ENCODE measurements around the gene ST8SIA4.
"Not testable (repeated sequence)": the region's sequence is repeated elsewhere in the genome, so short reads cannot be mapped to it uniquely, and the experiment has no call there.

Gene ST8SIA4

DNA sequence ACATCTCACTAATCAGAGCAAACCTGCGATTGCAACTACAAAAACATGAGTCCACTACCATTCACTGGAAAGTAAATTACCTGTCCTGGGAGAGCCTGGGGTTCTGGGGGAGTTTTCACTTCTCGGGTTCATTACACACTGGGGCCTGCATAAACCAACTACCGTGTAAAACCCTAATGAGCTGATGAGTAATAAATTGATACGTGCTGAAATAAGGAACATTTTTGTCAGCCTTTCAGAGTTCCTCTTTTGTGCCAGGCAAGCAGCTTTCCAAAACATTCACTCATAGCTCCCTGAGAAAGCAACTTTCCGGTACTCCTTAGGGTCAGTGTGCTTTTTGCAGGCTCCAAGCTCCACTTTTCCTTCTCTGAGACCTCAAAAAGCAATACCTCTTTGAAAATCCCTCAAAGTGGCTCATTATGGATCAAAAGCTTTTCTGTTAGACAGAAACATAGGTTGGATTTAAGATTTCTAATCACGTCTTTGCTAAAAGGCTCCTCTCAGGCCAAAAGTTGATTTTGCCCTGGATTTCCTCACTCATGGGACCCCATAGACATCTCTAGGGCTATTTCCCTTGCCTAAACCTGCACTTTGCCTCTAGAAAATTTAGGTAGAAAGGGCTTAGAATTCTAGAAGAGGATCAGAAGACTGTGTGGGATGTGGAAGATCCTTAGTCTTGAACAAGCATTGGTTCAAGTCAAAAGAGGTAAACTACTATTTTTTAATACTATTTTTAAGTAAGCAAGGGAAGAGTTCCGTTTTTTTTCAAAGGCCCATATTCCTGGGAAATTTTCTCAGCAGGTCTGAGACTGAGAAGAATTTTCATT is 74.8 kb downstream of the ST8SIA4 start:
- DNase-seq (ENCODE audit: low spot score), result peak; percentile 17

DNA sequence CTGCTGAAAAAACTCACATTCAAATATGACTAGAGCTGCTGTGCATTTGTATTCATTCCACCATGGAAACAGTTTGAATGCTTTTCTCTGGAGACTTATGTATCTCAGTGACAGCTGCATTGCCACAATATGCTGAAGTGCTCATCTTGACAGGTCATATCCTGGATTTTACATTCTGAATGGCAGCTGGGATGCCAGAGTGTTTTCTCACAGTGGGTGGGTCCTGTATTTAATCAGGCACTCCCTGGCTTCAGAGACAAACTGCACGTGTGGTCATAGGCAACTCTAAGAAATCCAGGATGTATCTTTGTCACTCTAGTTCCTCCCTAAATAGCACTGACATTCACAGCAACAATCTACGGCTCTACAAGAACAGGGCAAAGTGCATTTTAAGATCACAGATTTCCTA is 75.6 kb downstream of the ST8SIA4 start:
- no peak for DNase-seq (ENCODE audit: low spot score)

DNA sequence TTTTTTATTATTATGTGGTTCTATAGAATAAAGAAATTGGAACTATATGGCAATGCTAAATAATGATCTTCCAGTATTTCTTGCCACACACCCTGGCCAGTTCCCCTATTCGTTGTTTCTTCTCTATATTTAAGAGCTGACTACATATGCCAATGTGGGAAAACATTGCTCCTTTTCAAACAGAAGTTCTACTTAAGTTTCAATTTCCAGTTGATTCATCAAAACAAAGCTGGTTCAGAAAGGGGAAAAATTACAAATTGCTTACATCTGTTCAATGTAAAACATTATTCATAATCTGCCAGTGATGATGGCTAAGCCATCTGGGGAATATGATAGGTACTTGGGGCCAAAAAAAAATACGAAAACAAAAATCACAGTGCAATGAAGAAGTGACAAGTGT is 76.9 kb downstream of the ST8SIA4 start:
- DNase-seq (ENCODE audit: low spot score), result no peak

DNA sequence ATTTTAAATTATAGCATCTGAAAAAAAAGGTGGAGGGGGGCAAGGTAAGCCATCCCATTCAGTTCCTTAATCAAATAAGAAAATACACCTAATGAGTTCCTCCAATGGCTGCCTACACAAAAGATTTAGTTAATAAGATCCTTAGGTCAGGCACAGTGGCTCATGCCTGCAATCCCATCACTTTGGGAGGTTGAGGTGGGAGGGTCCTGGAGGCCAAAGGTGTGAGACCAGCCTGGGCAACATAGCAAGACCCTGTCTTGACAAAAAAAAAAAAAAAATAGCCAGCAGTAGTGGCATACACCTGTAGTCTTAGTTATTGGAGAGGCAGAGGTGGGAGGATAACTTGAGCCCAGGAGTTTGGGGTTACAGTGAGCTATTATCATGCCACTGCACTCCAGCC is 78.4 kb downstream of the ST8SIA4 start:
- no peak for DNase-seq (ENCODE audit: low spot score)

DNA sequence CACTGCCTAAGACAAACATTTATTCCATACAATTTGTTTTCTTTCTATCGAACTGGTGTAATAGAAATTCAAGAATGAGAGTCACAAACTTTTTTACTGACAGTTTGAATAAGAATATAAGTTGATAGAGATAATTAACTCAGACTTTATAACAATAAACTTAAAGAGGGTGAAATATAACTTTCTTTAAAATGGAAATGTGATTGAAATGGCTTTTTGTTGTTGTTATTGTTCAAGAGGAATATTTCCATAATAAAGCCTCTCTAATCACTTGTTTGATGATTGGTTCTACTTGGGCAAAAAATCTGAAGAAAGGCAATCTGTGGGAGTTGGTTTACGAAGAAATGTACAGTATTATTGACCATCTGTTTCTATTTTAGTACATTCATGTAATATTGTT is 79.3 kb downstream of the ST8SIA4 start:
- no peak for DNase-seq (ENCODE audit: low spot score)

DNA sequence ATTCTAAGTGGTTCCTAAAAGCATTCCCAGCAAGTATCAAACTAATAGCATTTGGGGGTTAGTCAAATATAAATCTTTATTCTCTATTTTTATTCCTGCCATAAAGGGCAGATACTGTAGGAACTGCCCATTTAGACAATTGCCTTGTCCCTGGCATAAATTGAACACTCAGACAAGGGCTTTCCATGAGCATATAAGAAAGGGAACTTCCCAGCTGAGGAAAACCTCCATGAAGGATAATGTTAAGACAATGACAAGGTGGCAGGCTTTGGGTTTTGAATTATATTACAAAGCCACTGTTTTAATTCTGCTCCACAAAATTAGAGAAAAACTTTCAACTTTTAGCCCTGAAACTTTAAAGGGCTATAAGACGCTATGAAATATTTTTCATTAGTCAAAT is 81.3 kb downstream of the ST8SIA4 start:
- DNase-seq (ENCODE audit: low spot score), result no peak

DNA sequence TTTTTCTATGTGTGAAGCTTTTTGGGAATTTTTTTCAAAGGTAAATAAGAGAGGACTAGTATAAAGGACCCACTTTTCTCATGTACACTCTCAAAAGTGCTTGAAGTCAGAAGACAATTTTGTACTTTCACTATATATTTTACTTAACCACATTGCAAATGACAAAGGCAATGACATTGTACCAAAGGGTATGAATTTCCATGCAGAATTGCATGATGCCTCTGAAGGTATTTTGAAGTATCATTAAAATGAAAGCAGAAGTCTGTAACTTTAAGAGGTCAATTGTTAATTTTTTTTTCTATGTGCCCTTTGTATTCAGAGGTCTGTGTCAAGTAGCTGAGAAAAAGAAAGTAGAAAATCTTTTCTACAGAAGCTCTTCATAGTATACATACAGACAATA is 84.7 kb downstream of the ST8SIA4 start:
- no peak for DNase-seq (ENCODE audit: low spot score)

DNA sequence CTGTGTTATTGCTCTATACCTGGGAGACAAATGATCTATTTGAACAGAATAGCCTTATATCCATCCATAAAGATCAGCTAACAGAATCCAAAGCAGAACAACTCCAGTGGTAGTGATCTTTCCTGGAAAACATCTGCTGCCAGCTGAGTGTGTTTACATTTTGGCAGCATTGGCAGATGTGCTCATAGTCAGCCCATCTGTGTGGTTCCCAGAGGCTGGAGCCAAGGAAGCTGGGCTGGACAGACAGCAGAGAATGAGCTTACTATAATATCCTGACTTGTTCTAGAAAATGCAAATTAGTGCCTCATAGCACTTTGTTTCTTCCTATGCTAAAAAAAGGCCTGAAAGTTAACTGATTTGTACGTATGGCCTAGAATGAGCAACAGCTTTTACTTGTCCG is 99.7 kb downstream of the ST8SIA4 start:
- DNase-seq (ENCODE audit: low spot score), result peak; percentile 51

DNA sequence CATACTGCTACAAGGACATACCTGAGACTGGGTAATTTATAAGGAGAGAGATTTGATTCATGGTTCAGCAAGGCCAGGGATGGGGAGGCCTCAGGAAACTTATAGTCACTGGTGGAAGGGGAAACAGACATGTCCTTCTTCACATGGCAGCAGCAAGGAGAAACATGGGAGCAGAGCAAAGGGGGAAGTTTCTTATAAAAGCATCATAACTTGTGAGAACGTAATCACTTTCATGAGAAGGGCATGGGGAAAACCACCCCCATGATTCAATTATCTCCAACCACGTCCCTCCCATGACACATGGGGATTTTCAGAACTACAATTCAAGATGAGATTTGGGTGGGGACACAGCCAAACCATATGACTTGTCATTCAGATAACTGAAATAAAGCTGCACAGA is 100.9 kb downstream of the ST8SIA4 start:
- no peak for DNase-seq (ENCODE audit: low spot score)

DNA sequence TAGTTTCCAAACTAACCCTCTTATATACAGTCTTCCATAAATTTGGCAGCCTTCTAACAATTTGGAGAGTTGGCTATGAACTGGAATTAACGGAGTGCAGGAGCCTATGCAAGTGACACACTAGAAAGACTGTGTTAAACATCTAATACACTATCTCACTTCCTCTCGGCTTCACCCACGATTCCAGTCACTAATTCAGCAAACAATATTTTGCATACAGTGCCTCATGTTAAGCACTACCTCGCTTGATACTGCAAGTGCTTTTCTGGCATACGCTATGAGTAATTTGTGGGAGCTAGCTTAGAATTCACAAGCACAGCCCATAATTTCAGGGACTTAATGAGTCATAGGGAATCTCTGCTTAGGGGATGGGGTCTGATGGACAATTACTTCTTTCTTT is 102.5 kb downstream of the ST8SIA4 start:
- no peak for DNase-seq (ENCODE audit: low spot score)

DNA sequence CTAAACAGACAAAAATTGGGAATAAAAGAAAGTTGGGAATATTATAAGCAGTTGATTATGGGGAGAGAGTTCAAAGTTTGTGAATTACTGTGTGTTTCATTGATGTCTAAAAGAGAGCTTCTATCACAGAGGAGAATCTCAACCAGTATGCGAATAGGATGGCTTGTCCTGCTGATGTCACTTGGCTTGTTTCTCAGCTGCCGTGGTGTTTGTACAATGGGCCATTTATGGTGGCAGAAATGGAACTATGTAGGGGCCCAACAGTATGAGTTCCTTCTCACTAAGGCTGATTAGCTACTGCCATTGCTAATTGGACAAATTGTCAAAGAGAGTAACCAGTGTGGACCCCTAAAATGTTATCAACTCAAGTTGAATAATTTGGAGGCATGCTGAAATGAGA is 103.9 kb downstream of the ST8SIA4 start:
- peak; percentile 74 for DNase-seq (ENCODE audit: low spot score)

DNA sequence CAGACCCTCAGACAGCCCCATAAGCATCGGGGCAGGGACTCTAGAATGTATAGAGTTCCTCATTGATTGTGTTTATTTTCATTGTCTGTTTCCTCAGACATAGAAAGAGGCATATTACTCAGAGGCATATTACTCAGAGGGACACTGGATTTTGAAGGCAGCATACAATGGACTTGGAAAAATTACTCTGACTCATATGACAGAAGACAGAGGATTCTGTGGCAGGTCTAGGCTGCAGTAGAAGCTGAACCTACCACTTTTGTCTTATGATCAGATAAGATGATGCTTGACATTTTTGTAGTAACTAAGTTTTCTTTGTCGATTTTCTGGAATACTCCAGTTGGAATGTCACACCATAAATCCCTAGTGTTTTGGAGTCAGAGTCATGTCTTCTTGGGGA is 105.2 kb downstream of the ST8SIA4 start:
- DNase-seq (ENCODE audit: low spot score), result no peak

DNA sequence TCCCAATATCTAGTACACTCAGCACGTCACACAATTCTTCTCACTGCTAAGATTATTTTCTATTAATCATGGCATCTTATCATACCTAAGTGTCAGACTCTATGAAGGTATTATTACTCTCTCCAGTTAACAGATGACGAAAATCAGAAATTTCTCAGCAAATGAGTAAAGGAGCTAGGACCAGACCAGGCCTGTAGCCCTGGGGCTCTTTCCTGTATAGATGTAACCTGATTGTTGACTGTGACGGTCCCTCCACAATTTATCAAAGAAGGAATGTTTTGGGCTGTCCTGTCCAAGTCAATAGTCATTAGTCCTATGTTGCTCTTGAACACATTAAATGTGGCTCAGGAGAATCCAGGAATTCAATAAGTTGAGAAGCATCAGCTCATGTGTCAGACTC is 106.2 kb downstream of the ST8SIA4 start:
- no peak for DNase-seq (ENCODE audit: low spot score)

DNA sequence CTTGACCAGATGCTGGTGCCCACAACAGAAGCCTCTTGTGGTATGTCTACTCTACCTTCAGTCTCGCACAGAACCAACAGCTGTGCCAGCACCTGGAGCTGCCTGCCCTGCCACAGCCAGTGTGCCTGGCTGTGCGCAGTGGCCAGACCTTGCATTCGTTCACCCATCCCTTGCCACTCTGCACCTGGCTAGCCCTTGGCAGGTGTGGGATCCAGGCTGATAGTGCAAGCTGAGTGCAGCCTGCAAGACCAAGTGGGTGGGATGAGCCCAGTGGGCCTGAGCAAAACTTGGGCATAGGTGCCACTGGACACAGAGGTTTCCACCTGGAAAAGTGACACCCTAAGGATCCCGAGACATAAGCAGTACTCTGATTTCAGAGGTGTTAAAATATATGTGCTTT is 108.2 kb downstream of the ST8SIA4 start:
- no peak for DNase-seq (ENCODE audit: low spot score)

DNA sequence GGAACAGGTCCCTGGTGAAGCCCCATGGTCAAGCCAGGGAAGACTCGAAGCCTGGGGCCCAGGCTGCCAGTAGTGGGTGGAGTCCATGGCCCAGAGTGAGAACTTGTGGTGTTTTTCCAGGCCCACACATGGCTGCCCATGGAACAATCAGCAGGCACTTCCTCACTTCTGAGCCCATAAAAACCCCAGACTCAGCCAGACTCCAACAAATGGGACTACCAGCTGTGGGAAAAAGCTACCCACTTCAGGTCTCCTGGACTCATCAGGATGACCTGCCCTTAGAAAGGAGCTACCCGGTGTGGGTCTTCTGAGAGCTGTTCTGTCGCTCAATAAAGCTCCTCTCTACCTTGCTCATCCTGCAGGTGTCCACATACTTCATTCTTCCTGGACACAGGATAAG is 108.9 kb downstream of the ST8SIA4 start:
- DNase-seq (ENCODE audit: low spot score), result no peak

DNA sequence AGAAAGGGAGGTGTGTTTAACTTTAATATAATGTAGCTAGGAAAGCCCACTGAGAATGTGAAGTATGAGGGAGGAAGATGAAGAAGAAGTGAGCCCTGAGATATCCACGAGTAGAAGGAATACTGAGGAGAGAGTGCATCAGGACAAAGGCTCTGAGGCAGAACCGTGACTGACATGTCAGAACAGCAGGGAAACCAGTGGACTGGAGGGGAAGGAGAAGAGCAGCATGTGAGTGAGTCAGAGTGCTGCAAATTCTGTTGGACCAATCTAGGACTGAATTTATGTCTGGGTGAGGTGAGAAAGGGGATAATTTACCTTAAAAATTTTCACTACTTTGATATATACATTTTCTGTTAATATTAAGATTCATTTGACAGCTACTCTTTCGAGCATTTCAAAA is 110.3 kb downstream of the ST8SIA4 start:
- DNase-seq (ENCODE audit: low spot score), result no peak

DNA sequence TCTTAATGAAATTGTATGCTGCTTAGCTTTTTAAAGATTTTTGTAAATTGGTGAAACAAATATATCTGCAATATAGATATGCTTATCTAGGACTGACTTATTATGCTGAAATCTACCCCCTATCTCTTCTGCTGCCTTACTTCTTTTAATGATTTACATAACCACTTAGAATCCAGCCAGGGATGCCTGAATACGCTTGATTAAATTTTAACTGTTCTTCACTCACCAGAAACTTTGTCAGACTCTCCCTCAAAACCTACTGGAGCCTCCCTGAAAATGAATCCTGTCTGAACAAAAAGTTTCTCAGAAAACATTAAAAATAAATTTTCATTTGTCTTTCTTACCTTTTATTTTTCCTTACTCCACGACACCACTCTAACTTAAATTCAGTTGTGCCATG is 111.7 kb downstream of the ST8SIA4 start:
- no peak for DNase-seq (ENCODE audit: low spot score)

DNA sequence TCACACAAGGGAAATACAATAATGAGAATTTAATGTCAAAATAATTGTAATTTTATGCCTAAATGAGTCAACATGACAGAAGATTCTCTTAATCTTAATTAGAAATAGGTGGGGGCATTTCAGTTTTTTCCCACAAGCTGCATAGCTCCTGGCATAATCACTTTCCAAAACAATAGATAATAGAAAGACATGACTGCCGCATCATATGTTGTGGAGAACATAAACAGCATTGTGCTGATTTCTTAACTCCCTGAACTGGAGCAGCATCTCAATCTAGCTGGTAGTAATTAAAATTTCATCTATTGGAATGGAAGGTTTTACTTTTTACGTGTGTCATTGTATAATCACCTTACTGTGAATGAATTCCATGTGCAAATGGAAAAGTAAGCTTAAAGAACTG is 112.1 kb downstream of the ST8SIA4 start:
- peak; percentile 16 for DNase-seq (ENCODE audit: low spot score)

DNA sequence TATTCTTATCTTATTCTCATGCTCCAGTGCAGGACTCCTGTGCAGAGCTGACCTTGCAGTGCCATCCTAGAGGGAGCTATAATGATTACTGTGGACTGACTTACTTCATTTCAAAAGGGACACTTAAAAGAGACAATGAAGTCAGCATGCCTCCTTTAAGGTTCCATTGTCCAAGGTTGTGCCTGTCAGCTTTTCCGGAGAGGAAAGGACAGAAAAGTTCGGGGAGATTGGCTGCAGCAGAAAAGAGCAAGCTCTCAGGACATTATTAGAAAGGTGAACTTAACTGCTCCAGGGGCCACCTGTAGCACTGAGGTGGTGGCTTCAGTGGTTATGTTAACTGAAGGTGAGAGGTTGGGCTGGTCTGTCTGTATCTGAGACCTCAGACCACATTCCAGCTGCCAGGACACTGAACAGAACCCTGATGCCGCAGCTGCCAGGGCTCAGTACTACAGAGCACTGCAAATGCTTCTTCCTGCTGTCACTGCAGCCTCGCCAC is 112.9 kb downstream of the ST8SIA4 start:
- DNase-seq (ENCODE audit: low spot score), result peak; percentile 34

DNA sequence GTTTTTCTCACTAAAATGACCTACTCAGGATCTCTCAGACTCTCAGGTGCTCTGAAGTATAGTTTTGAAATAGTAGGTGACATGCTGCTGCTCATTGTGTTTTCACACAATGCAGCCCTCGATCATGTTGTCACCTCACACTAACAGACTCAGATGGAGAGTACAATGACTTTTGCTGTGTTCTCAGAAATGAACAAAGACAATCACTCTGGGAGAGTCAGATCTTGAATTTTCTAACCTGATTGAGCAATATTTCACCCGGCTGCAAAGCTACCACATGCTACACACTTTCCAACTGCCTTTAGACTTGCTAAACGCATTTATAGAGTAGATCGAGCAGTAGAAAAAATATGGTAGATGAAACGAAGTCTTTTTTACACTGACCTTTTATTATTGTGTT is 113.4 kb downstream of the ST8SIA4 start:
- no peak for DNase-seq (ENCODE audit: low spot score)

DNA sequence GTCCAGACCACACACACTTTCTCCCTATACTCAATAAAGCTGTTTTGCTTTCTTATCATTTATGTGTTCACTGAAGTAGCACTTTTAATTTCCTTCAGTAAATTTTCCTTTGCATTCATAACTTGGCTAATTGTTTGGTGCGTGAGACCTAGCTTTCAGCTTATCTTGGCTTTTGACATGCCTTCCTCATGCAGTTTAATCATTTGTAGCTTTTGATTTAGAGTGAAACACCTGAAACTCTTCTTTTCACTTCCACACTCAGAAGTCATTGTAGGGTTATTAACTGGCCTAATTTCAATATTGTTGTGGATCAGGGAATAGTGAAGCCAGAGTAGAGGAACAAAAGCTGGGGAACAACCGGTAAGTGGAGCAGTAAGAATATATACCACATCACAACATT is 114.7 kb downstream of the ST8SIA4 start:
- DNase-seq (ENCODE audit: low spot score), result no peak

DNA sequence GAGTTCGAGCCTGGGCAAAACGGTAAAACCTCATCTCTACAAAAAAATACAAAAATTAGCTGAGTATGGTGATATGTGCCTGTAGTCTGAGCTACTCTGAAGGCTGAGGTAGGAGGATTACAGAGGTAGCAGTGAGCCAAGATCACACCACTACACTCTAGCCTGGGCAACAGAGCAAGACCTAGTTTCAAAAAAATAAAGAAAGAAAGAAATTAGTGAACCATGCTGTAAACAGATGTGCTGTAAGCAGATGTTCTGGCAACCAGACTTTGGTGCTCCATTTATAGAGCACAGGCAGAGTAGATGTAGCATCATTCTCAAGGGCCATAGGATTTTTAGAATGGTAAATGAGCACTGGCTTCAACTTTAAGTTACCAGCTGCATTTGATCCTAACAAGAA is 115.4 kb downstream of the ST8SIA4 start:
- DNase-seq (ENCODE audit: low spot score), result no peak

DNA sequence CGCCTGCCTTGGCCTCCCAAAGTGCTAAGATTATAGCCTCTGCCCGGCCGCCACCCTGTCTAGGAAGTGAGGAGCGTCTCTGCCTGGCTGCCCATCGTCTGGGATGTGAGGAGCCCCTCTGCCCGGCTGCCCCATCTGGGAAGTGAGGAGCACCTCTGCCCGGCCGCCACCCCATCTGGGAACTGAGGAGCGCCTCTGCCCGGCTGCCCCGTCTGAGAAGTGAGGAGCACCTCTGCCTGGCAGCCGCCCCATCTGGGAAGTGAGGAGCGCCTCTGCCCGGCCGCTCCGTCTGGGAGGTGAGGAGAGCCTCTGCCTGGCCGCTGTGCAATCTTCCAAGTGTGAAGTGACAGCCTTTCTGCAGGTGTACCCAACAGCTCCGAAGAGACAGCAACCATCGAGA is 117.5 kb downstream of the ST8SIA4 start:
- DNase-seq (ENCODE audit: low spot score), result not testable (repeated sequence)

DNA sequence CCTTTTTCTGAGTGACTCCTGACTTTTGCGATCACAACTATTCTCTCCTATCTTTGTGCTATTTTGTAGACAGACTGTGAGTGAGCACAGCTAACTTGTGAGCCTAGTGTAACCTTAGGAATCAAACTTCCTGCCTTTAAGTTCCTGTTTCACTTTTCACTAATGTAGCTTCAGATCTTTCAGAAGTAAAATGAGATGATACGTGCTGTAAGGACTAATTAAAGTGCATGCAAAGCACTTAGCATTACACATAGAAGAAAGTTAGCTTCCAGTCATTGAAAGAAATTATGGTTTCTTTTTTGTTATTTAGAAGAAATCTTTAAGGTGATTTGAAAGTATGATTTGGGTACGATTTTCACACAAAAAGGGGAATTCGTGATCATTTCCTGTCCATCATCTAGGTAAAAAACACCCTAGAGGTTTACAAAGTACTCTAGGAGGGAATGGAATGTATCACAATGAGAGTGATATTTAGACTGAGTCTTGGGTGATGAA is 122.7 kb downstream of the ST8SIA4 start:
- DNase-seq (ENCODE audit: low spot score), result peak; percentile 26

Data from globus pallidus (tissue), 1 donor.